Vagina (tissue), 2 donors: Measurements from ENCODE around the gene UBXN4.

Experiments used
- CTCF ChIP-seq, 3 experiments: fragments of 450-650 bp in 2 of 3; fragments of 200-600 bp in 1 of 3; sonication (generic) in 1 of 3; IDR thresholded peaks; one replicate each; pipeline ENCODE4 v1.5.1; 2017 to 2019; ENCODE audit warnings: antibody characterized with exemption in 3 of 3, mild to moderate bottlenecking in 2 of 3, moderate library complexity in 2 of 3
- POLR2A ChIP-seq, 2 donors: fragments of 450-650 bp; IDR thresholded peaks; one replicate each; pipeline ENCODE4 v1.6.1; 2017; ENCODE audit warnings: antibody characterized with exemption in 2 of 2, mild to moderate bottlenecking in 2 of 2, moderate library complexity in 2 of 2

- TF ChIP-seq POLR2A (IDR thresholded peaks at IDR 0.05) = no peak
- no peak for TF ChIP-seq CTCF (IDR thresholded peaks at IDR 0.05)
Measured at GRCh38 chr2:135776367-135776766, 34.7 kb downstream of the UBXN4 start.
